ENCODE data around the gene NRXN2.
"Not testable (repeated sequence)": the region's sequence is repeated elsewhere in the genome, so short reads cannot be mapped to it uniquely, and the experiment has no call there.

NRXN2 gene

GRCh38 chr11:64604458-64605243 lies 118.3 kb downstream of the NRXN2 start:
- no peak for DNase-seq (ENCODE audit: low read depth)

- DNase-seq (ENCODE audit: low read depth): no peak
Observed at GRCh38 chr11:64603411-64604110, 119.4 kb downstream of the NRXN2 start.

GRCh38 chr11:64602466-64603070 lies 120.4 kb downstream of the NRXN2 start:
- DNase-seq (ENCODE audit: low read depth): no peak

- no peak for DNase-seq (ENCODE audit: low read depth)
Observed at GRCh38 chr11:64601605-64602465, 121.2 kb downstream of the NRXN2 start.

- no peak for DNase-seq (ENCODE audit: low read depth)
Observed at GRCh38 chr11:64600281-64600992, 122.6 kb downstream of the NRXN2 start.

- DNase-seq (ENCODE audit: low read depth): no peak
Observed at GRCh38 chr11:64599698-64600211, 123.2 kb downstream of the NRXN2 start.

GRCh38 chr11:64598797-64599697 lies 124.0 kb downstream of the NRXN2 start:
- DNase-seq (ENCODE audit: low read depth): no peak

GRCh38 chr11:64598106-64598796 lies 124.7 kb downstream of the NRXN2 start:
- DNase-seq (ENCODE audit: low read depth): no peak

GRCh38 chr11:64597671-64598101 lies 125.3 kb downstream of the NRXN2 start:
- no peak for DNase-seq (ENCODE audit: low read depth)

GRCh38 chr11:64595922-64596321 lies 127.1 kb downstream of the NRXN2 start:
- DNase-seq (ENCODE audit: low read depth): not testable (repeated sequence)

- DNase-seq (ENCODE audit: low read depth): no peak
Observed at GRCh38 chr11:64594159-64594939, 128.6 kb downstream of the NRXN2 start.

- no peak for DNase-seq (ENCODE audit: low read depth)
Observed at GRCh38 chr11:64593156-64594105, 129.6 kb downstream of the NRXN2 start.

- DNase-seq (ENCODE audit: low read depth): no peak
Observed at GRCh38 chr11:64592656-64593055, 130.3 kb downstream of the NRXN2 start.

GRCh38 chr11:64592234-64592615 lies 130.8 kb downstream of the NRXN2 start:
- no peak for DNase-seq (ENCODE audit: low read depth)

- no peak for DNase-seq (ENCODE audit: low read depth)
Observed at GRCh38 chr11:64591257-64592233, 131.5 kb downstream of the NRXN2 start.

GRCh38 chr11:64590763-64591221 lies 132.2 kb downstream of the NRXN2 start, which contains the start of gene SLC22A12:
Gene SLC22A12, plus strand, starts transcription at chr11:64591220. Its CDS starts 337 bp downstream, at chr11:64591557.
- DNase-seq (ENCODE audit: low read depth): no peak
